Activated CD4-positive, alpha-beta T cell treated with anti-CD3 and anti-CD28 coated beads for 4 hours (primary cell): Measurements from ENCODE around the gene SLC26A2.
"Not testable (repeated sequence)": the region's sequence is repeated elsewhere in the genome, so short reads cannot be mapped to it uniquely, and the experiment has no call there.

Experiments
- DNase-seq, 2 donors: peaks; one replicate each; pipeline ENCODE4 v3.0.0-alpha.2; 2020

SLC26A2 gene

GRCh38 chr5:150007050-150007449, 46.5 kb downstream of the SLC26A2 start:
- DNase-seq, result no peak

GRCh38 chr5:150009671-150010387, 49.3 kb downstream of the SLC26A2 start:
- no peak for DNase-seq

- no peak for DNase-seq
These were observed 53.4 kb downstream of the SLC26A2 start for GRCh38 chr5:150013931-150014330.

GRCh38 chr5:150014456-150014855, 53.9 kb downstream of the SLC26A2 start:
- no peak for DNase-seq

- no peak for DNase-seq
These were observed 54.9 kb downstream of the SLC26A2 start for GRCh38 chr5:150015415-150015814.

GRCh38 chr5:150016537-150016936, 56.0 kb downstream of the SLC26A2 start:
- no peak for DNase-seq

- no peak for DNase-seq
These were observed 56.9 kb downstream of the SLC26A2 start for GRCh38 chr5:150017226-150018005.

- no peak for DNase-seq
These were observed 59.7 kb downstream of the SLC26A2 start for GRCh38 chr5:150020249-150020648.

- no peak for DNase-seq
These were observed 61.1 kb downstream of the SLC26A2 start for GRCh38 chr5:150021491-150022157.

- no peak for DNase-seq
These were observed 61.6 kb downstream of the SLC26A2 start for GRCh38 chr5:150022158-150022531.

- no peak for DNase-seq
These were observed 62.1 kb downstream of the SLC26A2 start for GRCh38 chr5:150022681-150023080.

GRCh38 chr5:150023136-150023535, 62.6 kb downstream of the SLC26A2 start:
- DNase-seq, result no peak

GRCh38 chr5:150024346-150024984, 63.9 kb downstream of the SLC26A2 start:
- no peak for DNase-seq

- DNase-seq, result no peak
These were observed 66.2 kb downstream of the SLC26A2 start for GRCh38 chr5:150026682-150027172.

- not testable (repeated sequence) for DNase-seq
These were observed 67.5 kb downstream of the SLC26A2 start for GRCh38 chr5:150028047-150028446.

- DNase-seq, result no peak
These were observed 72.8 kb downstream of the SLC26A2 start for GRCh38 chr5:150033334-150033733.

- DNase-seq, result no peak
These were observed 74.1 kb downstream of the SLC26A2 start for GRCh38 chr5:150034662-150035061.

- no peak for DNase-seq
These were observed 74.8 kb downstream of the SLC26A2 start for GRCh38 chr5:150035139-150035895.

GRCh38 chr5:150036513-150036912, 76.0 kb downstream of the SLC26A2 start:
- DNase-seq, result no peak
